Measurements from ENCODE around the gene DDB1. TPM values are rescaled to one million over a fixed set of nuclear protein-coding genes. Genes with fewer than 3 reads are reported as not detected.

DDB1 gene
- total and polyA plus RNA-seq, 2 of the 4 experiments (the other 2 are of a cell fraction) = 221 to 412 TPM

- ChIA-PET CTCF (interaction anchor here (1.3 kb wide), 1 partner anchor 53 kb away, joined by 3 read pairs; no protein-coding TSS in a partner anchor), POLR2A (ENCODE audit: unreplicated experiment) (no interaction called here)
- H3K36me3 ChIP-seq (ENCODE audit: control insufficient read depth, insufficient read depth, low read length) = peaks cover 17% of the 10 kb centered on the region
- no peaks in the 10 kb centered on the region for H3K27me3 ChIP-seq (ENCODE audit: control insufficient read depth, insufficient read depth, low read length)
- peak overlapping the region; percentile 95 for H3K9ac ChIP-seq (ENCODE audit: low read depth, low read length)
- no peak overlapping the region for H2BK20ac ChIP-seq (ENCODE audit: low read depth, low read length)
- peak overlapping the region; percentile 42 for H3K56ac ChIP-seq (ENCODE audit: extremely low read depth, insufficient read depth, low read length)
- ATAC-seq (ENCODE audit: low read depth) (peak; percentile 19), DNase-seq (peak; percentile 36)
- peaks cover 11 to 47% of the 10 kb centered on the region in 2 experiments for H3K79me1 ChIP-seq (ENCODE audit: low read depth in 1 of 2, low read length in 2 of 2)
- peak overlapping the region; percentile 64 for H4K91ac ChIP-seq (ENCODE audit: insufficient read depth, low read depth, low read length)
- H3K4me2 ChIP-seq (ENCODE audit: low read depth, low read length) = peak overlapping the region; percentile 100
- H3K23ac ChIP-seq (ENCODE audit: low read depth, low read length) = peak overlapping the region; percentile 72
- 0% methylated on average over 11 of the region's 24 CpGs; no CpG with 5 or more reads in 1 of the 2 experiments for WGBS, 2 experiments (ENCODE audit: extremely low coverage in 2 of 2, insufficient read length in 1 of 2)
- peak overlapping the region; percentile 98 for H2AK9ac ChIP-seq (replicated peaks; ENCODE audit: low read depth, low read length, poor library complexity)
- peak overlapping the region; percentile 92 for H3K4me3 ChIP-seq (ENCODE audit: insufficient read depth, low read depth, low read length)
- peaks cover 39% of the 10 kb centered on the region for H4K20me1 ChIP-seq (ENCODE audit: insufficient read depth, low read length)
- peak overlapping the region; percentile 86 for H2AK5ac ChIP-seq (ENCODE audit: low read depth, low read length)
- no TSS peak for BruUV-seq (replicated peaks)
- no peak for TF ChIP-seq FOS (IDR thresholded peaks at IDR 0.05; ENCODE audit: low read depth, low read length)
- 0 out of 2 replicates have a peak, but pooled peaks have one; percentile 9 for TF ChIP-seq CTCF (conservative IDR thresholded peaks at IDR 0.05; ENCODE audit: low read depth, low read length)
- TF ChIP-seq RAD21 (IDR thresholded peaks at IDR 0.05; ENCODE audit: low read length) = no peak
- peak overlapping the region; percentile 80 for H4K5ac ChIP-seq (ENCODE audit: low read depth, low read length)
- H3K4ac ChIP-seq (ENCODE audit: low read depth, low read length) = peak overlapping the region; percentile 84
- H2BK120ac ChIP-seq (ENCODE audit: low read depth, low read length) = 0 out of 2 replicates have a peak overlapping the region, but pooled peaks have one; percentile 8
- dilution Hi-C loops (cut with HindIII; ENCODE audit: low sequenced_read_pairs, unreplicated experiment) (no loop called here), in situ Hi-C loops (cut with MboI; ENCODE audit: low sequenced_read_pairs) (no loop called here), intact Hi-C loops (cut with micrococcal nuclease) (loop anchor here (5.0 to 10.0 kb wide), 2 partner anchors 95 to 302 kb away; partner anchors contain the start of gene CPSF7)
- H3K18ac ChIP-seq (ENCODE audit: low read depth, low read length) = peak overlapping the region; percentile 49
- peak overlapping the region; percentile 96 for H2AFZ ChIP-seq (replicated peaks; ENCODE audit: low read length, poor library complexity)
- no peak overlapping the region for H2BK15ac ChIP-seq (ENCODE audit: low read depth, low read length)
- H2BK5ac ChIP-seq (ENCODE audit: low read depth, low read length, poor library complexity, severe bottlenecking) = peak overlapping the region; percentile 78
- H3K9me3 ChIP-seq (ENCODE audit: control insufficient read depth, insufficient read depth, low read length) = no peaks in the 10 kb centered on the region
- H3K9me1 ChIP-seq (ENCODE audit: insufficient read depth, low read length) = peaks cover 6% of the 10 kb centered on the region
- H3K27ac ChIP-seq (ENCODE audit: insufficient read depth, low read length) = peak overlapping the region; percentile 92
- peak overlapping the region; percentile 90 to 98; a peak in 3 of 4 replicates for H4K8ac ChIP-seq (ENCODE audit: low read depth in 2 of 2, low read length in 2 of 2)
- peak overlapping the region; percentile 86 for H3K14ac ChIP-seq (replicated peaks; ENCODE audit: low read depth, low read length)
- peaks cover 18% of the 10 kb centered on the region for H3K4me1 ChIP-seq (ENCODE audit: control insufficient read depth, insufficient read depth, low read length)
Measured at GRCh38 chr11:61332281-61332796, 566 bp downstream of the DDB1 start.
